Activated CD8-positive, alpha-beta T cell treated with anti-CD3 and anti-CD28 coated beads, Interleukin-2, amount 10 ng/mL, durations not matched to agents 7 days and 5 days (primary cell): ENCODE data around the gene PRTG. TPM values are rescaled to one million over a fixed set of nuclear protein-coding genes. Genes with fewer than 3 reads are reported as not detected.
"Not testable (repeated sequence)": the region's sequence is repeated elsewhere in the genome, so short reads cannot be mapped to it uniquely, and the experiment has no call there.

ENCODE experiments used
- ATAC-seq: fragments of 150-1000 bp; cut with Tn5 transposase; one replicate; pipeline ENCODE4 v1.10.0; 2021; ENCODE audit warnings: moderate library complexity
- CTCF ChIA-PET: fragments of 350-600 bp; sonication (Branson Sonifier 250); formaldehyde crosslinking; loops from one replicate; lab custom pipeline; 2021; ENCODE audit warnings: antibody characterized with exemption; lab: Charles Lee
- POLR2A ChIA-PET: fragments of 350-600 bp; sonication (Branson Sonifier 250); formaldehyde crosslinking; loops from one replicate; lab custom pipeline; 2021; ENCODE audit warnings: antibody characterized with exemption; lab: Charles Lee
- DNase-seq: peaks from one replicate; pipeline ENCODE4 v3.0.0-alpha.2; 2020
- H3K27ac Mint-ChIP-seq: one replicate; pipeline ENCODE4 v1.8.0; 2021; ENCODE audit warnings: mild to moderate bottlenecking, mixed read lengths
- H3K27me3 Mint-ChIP-seq: one replicate; pipeline ENCODE4 v1.8.0; 2021; ENCODE audit warnings: low read depth, mixed read lengths
- H3K36me3 Mint-ChIP-seq: one replicate; pipeline ENCODE4 v1.8.0; 2021; ENCODE audit warnings: low read depth, mixed read lengths
- H3K4me1 Mint-ChIP-seq: one replicate; pipeline ENCODE4 v1.8.0; 2021; ENCODE audit warnings: low read depth, mixed read lengths
- H3K4me3 Mint-ChIP-seq: one replicate; pipeline ENCODE4 v1.8.0; 2021; ENCODE audit warnings: mild to moderate bottlenecking, mixed read lengths
- H3K9me3 Mint-ChIP-seq: one replicate; pipeline ENCODE4 v1.8.0; 2022; ENCODE audit warnings: mixed read lengths; ENCODE audit not compliant: insufficient read depth
- total RNA-seq, 2 experiments: library from RNA; stranded (reverse); gene quantifications; one replicate each; pipeline ENCODE4 v1.2.3, GENCODE V29; 2021

Gene PRTG
- total RNA-seq, 2 experiments from 2014 or later = not detected

GRCh38 chr15:55712363-55712762 lies 30.6 kb downstream of the PRTG start:
- no peak for DNase-seq
- CTCF ChIA-PET = interaction anchor here (1.1 to 1.6 kb wide), 2 partner anchors 62 to 134 kb away, joined by 3 to 6 read pairs; no protein-coding TSS in a partner anchor
- Mint-ChIP-seq H3K36me3 (no peaks in the 10 kb centered on the region), H3K4me3 (no peak overlapping the region), H3K9me3 (no peaks in the 10 kb centered on the region), H3K27me3 (peaks cover 4% of the 10 kb centered on the region), H3K4me1 (no peaks in the 10 kb centered on the region), H3K27ac (no peak overlapping the region)
- no peak for ATAC-seq
- POLR2A ChIA-PET = no interaction called here

GRCh38 chr15:55710286-55710685 lies 32.7 kb downstream of the PRTG start:
- H3K27me3 Mint-ChIP-seq = peaks cover 7% of the 10 kb centered on the region
- CTCF ChIA-PET = no interaction called here
- H3K4me3 Mint-ChIP-seq = no peak overlapping the region
- no peaks in the 10 kb centered on the region for H3K36me3 Mint-ChIP-seq
- no peaks in the 10 kb centered on the region for H3K4me1 Mint-ChIP-seq
- no peaks in the 10 kb centered on the region for H3K9me3 Mint-ChIP-seq
- ATAC-seq (no peak), DNase-seq (no peak)
- no peak overlapping the region for H3K27ac Mint-ChIP-seq
- POLR2A ChIA-PET = no interaction called here

- no peaks in the 10 kb centered on the region for H3K36me3 Mint-ChIP-seq
- no peak overlapping the region for H3K4me3 Mint-ChIP-seq
- H3K27ac Mint-ChIP-seq = no peak overlapping the region
- DNase-seq = no peak
- peaks cover 7% of the 10 kb centered on the region for H3K27me3 Mint-ChIP-seq
- no peaks in the 10 kb centered on the region for H3K4me1 Mint-ChIP-seq
- no peaks in the 10 kb centered on the region for H3K9me3 Mint-ChIP-seq
- ChIA-PET CTCF (no interaction called here), POLR2A (no interaction called here)
- no peak for ATAC-seq
These were observed 33.5 kb downstream of the PRTG start for GRCh38 chr15:55709458-55709857.

GRCh38 chr15:55708720-55709119 lies 34.2 kb downstream of the PRTG start:
- H3K27me3 Mint-ChIP-seq = peaks cover 7% of the 10 kb centered on the region
- no peak overlapping the region for H3K27ac Mint-ChIP-seq
- ChIA-PET CTCF (no interaction called here), POLR2A (no interaction called here)
- H3K4me1 Mint-ChIP-seq = peaks cover 5% of the 10 kb centered on the region
- H3K36me3 Mint-ChIP-seq = no peaks in the 10 kb centered on the region
- H3K4me3 Mint-ChIP-seq = no peak overlapping the region
- ATAC-seq = no peak
- H3K9me3 Mint-ChIP-seq = no peaks in the 10 kb centered on the region
- DNase-seq = no peak

- no peak for DNase-seq
- no peaks in the 10 kb centered on the region for H3K9me3 Mint-ChIP-seq
- no peaks in the 10 kb centered on the region for H3K36me3 Mint-ChIP-seq
- H3K27me3 Mint-ChIP-seq = peaks cover 5% of the 10 kb centered on the region
- no peak for ATAC-seq
- H3K27ac Mint-ChIP-seq = no peak overlapping the region
- no peak overlapping the region for H3K4me3 Mint-ChIP-seq
- peaks cover 7% of the 10 kb centered on the region for H3K4me1 Mint-ChIP-seq
- ChIA-PET POLR2A (no interaction called here), CTCF (no interaction called here)
These were observed 35.0 kb downstream of the PRTG start for GRCh38 chr15:55707951-55708350.

- no peak overlapping the region for H3K27ac Mint-ChIP-seq
- ChIA-PET POLR2A (no interaction called here), CTCF (no interaction called here)
- peaks cover 7% of the 10 kb centered on the region for H3K4me1 Mint-ChIP-seq
- H3K27me3 Mint-ChIP-seq = peaks cover 5% of the 10 kb centered on the region
- H3K4me3 Mint-ChIP-seq = no peak overlapping the region
- no peaks in the 10 kb centered on the region for H3K9me3 Mint-ChIP-seq
- no peaks in the 10 kb centered on the region for H3K36me3 Mint-ChIP-seq
- ATAC-seq (no peak), DNase-seq (no peak)
These were observed 35.4 kb downstream of the PRTG start for GRCh38 chr15:55707518-55707917.

GRCh38 chr15:55703873-55704301 lies 39.1 kb downstream of the PRTG start:
- H3K36me3 Mint-ChIP-seq = no peaks in the 10 kb centered on the region
- H3K27me3 Mint-ChIP-seq = peaks cover 8% of the 10 kb centered on the region
- DNase-seq = no peak
- CTCF ChIA-PET = interaction anchor here (0.9 to 1.6 kb wide), 3 partner anchors 54 to 142 kb away, joined by 3 read pairs; no protein-coding TSS in a partner anchor
- H3K9me3 Mint-ChIP-seq = no peaks in the 10 kb centered on the region
- H3K27ac Mint-ChIP-seq = no peak overlapping the region
- H3K4me1 Mint-ChIP-seq = peaks cover 7% of the 10 kb centered on the region
- H3K4me3 Mint-ChIP-seq = no peak overlapping the region
- no peak for ATAC-seq
- POLR2A ChIA-PET = no interaction called here

GRCh38 chr15:55700876-55701275 lies 42.1 kb downstream of the PRTG start:
- peaks cover 12% of the 10 kb centered on the region for H3K27me3 Mint-ChIP-seq
- no peak for DNase-seq
- H3K4me1 Mint-ChIP-seq = peaks cover 7% of the 10 kb centered on the region
- no peak for ATAC-seq
- no peaks in the 10 kb centered on the region for H3K36me3 Mint-ChIP-seq
- H3K9me3 Mint-ChIP-seq = no peaks in the 10 kb centered on the region
- ChIA-PET CTCF (interaction anchor here (1.4 kb wide), 1 partner anchor 54 kb away, joined by 3 read pairs; no protein-coding TSS in a partner anchor), POLR2A (no interaction called here)
- H3K27ac Mint-ChIP-seq = no peak overlapping the region
- H3K4me3 Mint-ChIP-seq = no peak overlapping the region

GRCh38 chr15:55698653-55699052 lies 44.3 kb downstream of the PRTG start:
- H3K36me3 Mint-ChIP-seq = no peaks in the 10 kb centered on the region
- ATAC-seq (no peak), DNase-seq (no peak)
- H3K27me3 Mint-ChIP-seq = peaks cover 12% of the 10 kb centered on the region
- POLR2A ChIA-PET = no interaction called here
- CTCF ChIA-PET = no interaction called here
- H3K4me3 Mint-ChIP-seq = no peak overlapping the region
- H3K9me3 Mint-ChIP-seq = no peaks in the 10 kb centered on the region
- H3K4me1 Mint-ChIP-seq = peaks cover 1% of the 10 kb centered on the region
- no peak overlapping the region for H3K27ac Mint-ChIP-seq

- H3K4me1 Mint-ChIP-seq = no peaks in the 10 kb centered on the region
- ATAC-seq (no peak), DNase-seq (no peak)
- peaks cover 12% of the 10 kb centered on the region for H3K27me3 Mint-ChIP-seq
- CTCF ChIA-PET = no interaction called here
- no peak overlapping the region for H3K27ac Mint-ChIP-seq
- no peaks in the 10 kb centered on the region for H3K36me3 Mint-ChIP-seq
- POLR2A ChIA-PET = interaction anchor here (0.7 kb wide), 1 partner anchor 545 kb away, joined by 3 read pairs; no protein-coding TSS in a partner anchor
- H3K4me3 Mint-ChIP-seq = no peak overlapping the region
- H3K9me3 Mint-ChIP-seq = no peaks in the 10 kb centered on the region
These were observed 46.7 kb downstream of the PRTG start for GRCh38 chr15:55696221-55696620.

- Mint-ChIP-seq H3K36me3 (no peaks in the 10 kb centered on the region), H3K4me1 (no peaks in the 10 kb centered on the region), H3K9me3 (no peaks in the 10 kb centered on the region), H3K4me3 (no peak overlapping the region), H3K27ac (no peak overlapping the region), H3K27me3 (peaks cover 12% of the 10 kb centered on the region)
- CTCF ChIA-PET = no interaction called here
- DNase-seq (no peak), ATAC-seq (no peak)
- POLR2A ChIA-PET = interaction anchor here (0.7 kb wide), 1 partner anchor 546 kb away, joined by 3 read pairs; no protein-coding TSS in a partner anchor
These were observed 47.5 kb downstream of the PRTG start for GRCh38 chr15:55695432-55695831.

GRCh38 chr15:55694652-55695150 lies 48.3 kb downstream of the PRTG start:
- H3K9me3 Mint-ChIP-seq = no peaks in the 10 kb centered on the region
- no peak overlapping the region for H3K4me3 Mint-ChIP-seq
- H3K27me3 Mint-ChIP-seq = peaks cover 12% of the 10 kb centered on the region
- DNase-seq (no peak), ATAC-seq (no peak)
- ChIA-PET POLR2A (no interaction called here), CTCF (no interaction called here)
- no peaks in the 10 kb centered on the region for H3K4me1 Mint-ChIP-seq
- no peaks in the 10 kb centered on the region for H3K36me3 Mint-ChIP-seq
- no peak overlapping the region for H3K27ac Mint-ChIP-seq

GRCh38 chr15:55693116-55693515 lies 49.8 kb downstream of the PRTG start:
- POLR2A ChIA-PET, H3K4me3 Mint-ChIP-seq, DNase-seq, H3K36me3 Mint-ChIP-seq, H3K27ac Mint-ChIP-seq, H3K4me1 Mint-ChIP-seq, ATAC-seq, H3K9me3 Mint-ChIP-seq, CTCF ChIA-PET: not testable (repeated sequence)
- H3K27me3 Mint-ChIP-seq = peaks cover 13% of the 10 kb centered on the region
